Prostate gland (tissue), 2 donors: ENCODE measurements around the gene NEK6. TPM values are rescaled to one million over a fixed set of nuclear protein-coding genes. Genes with fewer than 3 reads are reported as not detected.

Source experiments
- DNase-seq: peaks from one replicate; pipeline ENCODE4 v3.0.0-alpha.2; 2019; ENCODE audit warnings: low spot score
- H3K27ac ChIP-seq, 2 donors: fragments of 200-600 bp; sonication (generic); 2 replicates each; pipeline ENCODE4 v1.5.1; 2017 to 2019
- H3K27me3 ChIP-seq: fragments of 200-600 bp; sonication (generic); replicated peaks from 2 replicates; pipeline ENCODE4 v1.5.1; 2019; ENCODE audit not compliant: insufficient read depth
- H3K36me3 ChIP-seq, 2 donors: fragments of 200-600 bp; sonication (generic); 1 replicate in 1 of 2; 2 replicates in 1 of 2; pipeline versions ENCODE4 v1.5.1 to v1.8.1; 2017 to 2019
- H3K4me1 ChIP-seq: fragments of 200-600 bp; sonication (generic); replicated peaks from 2 replicates; pipeline ENCODE4 v1.5.1; 2019
- H3K4me3 ChIP-seq, 2 donors: fragments of 200-600 bp; sonication (generic); 2 replicates each; pipeline ENCODE4 v1.5.1; 2017 to 2019
- H3K9me3 ChIP-seq: fragments of 200-600 bp; sonication (generic); 2 replicates; pipeline ENCODE4 v1.5.1; 2017
- CTCF ChIP-seq, 4 experiments: fragments of 200-600 bp in 2 of 4; fragments of 450-650 bp in 2 of 4; sonication (generic) in 2 of 4; IDR thresholded peaks; 1 replicate in 3 of 4; 2 replicates in 1 of 4; pipeline ENCODE4 v1.5.1; 2016 to 2019; ENCODE audit warnings: antibody characterized with exemption in 4 of 4, mild to moderate bottlenecking in 2 of 4, moderate library complexity in 2 of 4
- POLR2A ChIP-seq: fragments of 450-650 bp; IDR thresholded peaks from one replicate; pipeline ENCODE4 v1.6.1; 2016; ENCODE audit warnings: antibody characterized with exemption, mild to moderate bottlenecking
- POLR2AphosphoS5 ChIP-seq: sonication (generic); formaldehyde crosslinking; IDR thresholded peaks from one replicate; pipeline ENCODE4 v1.6.1; 2017; ENCODE audit warnings: antibody characterized with exemption
- WGBS: methylation state at CpG from one replicate; pipeline ENCODE4 v1.1.5; 2018; 5-methylcytosine and 5-hydroxymethylcytosine counted together
- intact Hi-C: fragments of 100-400 bp; cut with DNase I; formaldehyde crosslinking; loops from one replicate; pipeline ENCODE4 v1.14.2; 2022
- total RNA-seq, 2 donors: library from RNA; depleted of rRNA; stranded (reverse); fragments of >200 nt; gene quantifications; one replicate each; pipeline ENCODE4 v1.1.0, GENCODE V29; 2016

The NEK6 gene
- total RNA-seq, 2 donors from 2014 or later: 32.3 to 44.2 TPM

GRCh38 chr9:124312290-124313265 lies 54.8 kb downstream of the NEK6 start:
- DNase-seq: no peak
- Histone ChIP-seq H3K27me3 (no peaks in the 10 kb centered on the region), H3K4me3 (no peak overlapping the region), H3K9me3 (no peaks in the 10 kb centered on the region), H3K27ac (no peak overlapping the region), H3K4me1 (no peaks in the 10 kb centered on the region), H3K36me3 (peaks cover 0 to 9% of the 10 kb centered on the region in 2 donors)
- intact Hi-C loops: no loop called here
- 78% methylated on average over 27 of the region's 27 CpGs for WGBS
- TF ChIP-seq POLR2AphosphoS5: no peak
- no peak for TF ChIP-seq CTCF (IDR thresholded peaks at IDR 0.05)
- TF ChIP-seq POLR2A: no peak

- intact Hi-C loops: no loop called here
Observed at GRCh38 chr9:124313940-124314339, 56.2 kb downstream of the NEK6 start.

DNA sequence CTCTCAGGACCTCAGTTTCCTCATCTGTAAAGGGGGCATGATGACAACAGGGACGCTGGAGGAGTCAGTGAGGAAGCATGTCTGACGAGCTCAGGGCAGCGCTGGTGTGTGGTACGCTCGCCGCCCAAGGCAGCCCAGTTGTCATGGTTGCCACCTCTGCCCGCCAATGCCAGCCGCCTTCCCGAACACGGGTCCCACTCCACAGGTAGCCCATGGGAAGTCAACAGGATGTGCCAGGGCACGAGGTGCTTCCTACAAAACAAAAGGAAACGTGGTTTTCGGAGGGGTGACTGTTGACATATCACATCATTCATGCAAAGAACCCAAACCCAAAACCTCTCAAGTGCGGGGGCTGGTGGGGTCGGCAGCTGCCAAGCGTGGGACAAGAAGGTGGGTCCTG lies 58.1 kb downstream of the NEK6 start:
- no peaks in the 10 kb centered on the region for H3K9me3 ChIP-seq

More at GRCh38 chr9:124313940-124314339, 56.2 kb downstream of the NEK6 start:
- Histone ChIP-seq H3K27ac (no peak overlapping the region), H3K9me3 (no peaks in the 10 kb centered on the region), H3K4me1 (no peaks in the 10 kb centered on the region), H3K27me3 (no peaks in the 10 kb centered on the region), H3K36me3 (peaks cover 0 to 9% of the 10 kb centered on the region in 2 donors), H3K4me3 (no peak overlapping the region)
- TF ChIP-seq CTCF (IDR thresholded peaks at IDR 0.05): no peak
- WGBS: 92% methylated on average over 18 of the region's 18 CpGs
- no peak for DNase-seq

DNA sequence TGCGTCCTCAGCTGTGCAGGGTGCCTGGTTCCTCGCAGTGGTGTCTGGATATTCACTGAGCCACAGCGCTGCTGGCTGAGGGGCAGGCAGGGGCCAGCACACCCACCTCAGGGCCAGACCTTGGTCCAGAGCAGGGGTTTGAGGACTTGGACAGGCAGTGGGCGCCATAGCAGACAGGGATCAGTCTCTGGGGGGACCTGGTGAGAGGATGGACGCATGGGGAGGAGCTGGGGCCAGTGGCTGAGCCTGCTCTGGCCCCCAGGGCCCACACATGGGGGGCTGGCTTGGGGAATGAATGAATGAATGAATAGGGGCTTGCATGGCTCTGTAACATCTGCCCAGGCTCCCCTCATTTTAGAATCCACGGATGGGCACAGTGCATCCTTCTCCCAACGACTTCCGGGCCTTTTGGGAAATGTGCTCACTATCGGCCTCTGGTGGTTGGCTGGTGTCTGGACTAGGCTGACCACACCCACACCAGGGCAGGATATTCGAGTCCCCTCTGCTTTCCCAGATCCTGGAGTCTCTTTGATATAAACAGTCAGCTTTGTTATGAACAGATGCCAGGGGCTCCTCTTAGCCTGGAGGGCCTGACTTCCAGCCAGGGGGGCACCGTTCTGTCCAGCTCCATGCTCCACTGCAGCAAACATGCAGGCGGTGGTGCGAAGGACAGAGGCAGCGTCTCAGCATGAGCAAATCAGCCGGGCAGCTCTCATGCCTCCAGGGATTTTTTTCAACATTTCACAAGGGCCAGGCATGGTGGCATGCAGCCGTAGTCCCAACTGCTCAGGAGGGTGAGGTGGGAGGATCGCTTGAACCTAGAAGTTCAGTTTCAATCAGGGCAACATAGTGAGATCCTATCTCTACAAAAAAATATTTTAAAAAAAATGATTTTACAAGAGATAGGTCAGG lies 62.6 kb downstream of the NEK6 start:
- Histone ChIP-seq H3K36me3 (peaks cover 0 to 9% of the 10 kb centered on the region in 2 donors), H3K9me3 (no peaks in the 10 kb centered on the region), H3K4me1 (no peaks in the 10 kb centered on the region), H3K27ac (no peak overlapping the region), H3K27me3 (no peaks in the 10 kb centered on the region), H3K4me3 (no peak overlapping the region)
- 62% methylated on average over 17 of the region's 17 CpGs for WGBS
- TF ChIP-seq POLR2AphosphoS5 (peak; percentile 38), CTCF (IDR thresholded peaks at IDR 0.05) (peak; percentile 80 to 90 (median 84)), POLR2A (no peak)
- DNase-seq: peak; percentile 64
- intact Hi-C loops: loop anchor here (1.0 kb wide), 1 partner anchor 193 kb away; no protein-coding TSS in a partner anchor

More for the DNA sequence above, 58.1 kb downstream of the NEK6 start:
- Histone ChIP-seq H3K4me3 (no peak overlapping the region), H3K27me3 (no peaks in the 10 kb centered on the region), H3K4me1 (no peaks in the 10 kb centered on the region), H3K36me3 (peaks cover 0 to 9% of the 10 kb centered on the region in 2 donors), H3K27ac (no peak overlapping the region)
- intact Hi-C loops: no loop called here
- WGBS: 85% methylated on average over 16 of the region's 16 CpGs
- TF ChIP-seq POLR2A (no peak), CTCF (IDR thresholded peaks at IDR 0.05) (no peak), POLR2AphosphoS5 (no peak)
- no peak for DNase-seq
